ENCODE data around the gene UTP4.

UTP4 gene

GRCh38 chr16:69188716-69189115 is 56.3 kb downstream of the UTP4 start:
- TF ChIP-seq CTCF (conservative IDR thresholded peaks at IDR 0.05; ENCODE audit: low read depth, low read length) = no peak
- DNase-seq (ENCODE audit: low read depth) = no peak
- peak overlapping the region; percentile 86 for H3K4me3 ChIP-seq (ENCODE audit: low read depth, low read length)

GRCh38 chr16:69190046-69190588 is 57.7 kb downstream of the UTP4 start:
- no peak for DNase-seq (ENCODE audit: low read depth)
- TF ChIP-seq CTCF (conservative IDR thresholded peaks at IDR 0.05; ENCODE audit: low read depth, low read length) = no peak
- no peak overlapping the region for H3K4me3 ChIP-seq (ENCODE audit: low read depth, low read length)

GRCh38 chr16:69190598-69190997 is 58.1 kb downstream of the UTP4 start:
- no peak overlapping the region for H3K4me3 ChIP-seq (ENCODE audit: low read depth, low read length)
- no peak for TF ChIP-seq CTCF (conservative IDR thresholded peaks at IDR 0.05; ENCODE audit: low read depth, low read length)
- no peak for DNase-seq (ENCODE audit: low read depth)

- no peak for TF ChIP-seq CTCF (conservative IDR thresholded peaks at IDR 0.05; ENCODE audit: low read depth, low read length)
- no peak overlapping the region for H3K4me3 ChIP-seq (ENCODE audit: low read depth, low read length)
- no peak for DNase-seq (ENCODE audit: low read depth)
Observed at GRCh38 chr16:69191136-69191535, 58.7 kb downstream of the UTP4 start.

- no peak for TF ChIP-seq CTCF (conservative IDR thresholded peaks at IDR 0.05; ENCODE audit: low read depth, low read length)
- no peak for DNase-seq (ENCODE audit: low read depth)
- no peak overlapping the region for H3K4me3 ChIP-seq (ENCODE audit: low read depth, low read length)
Observed at GRCh38 chr16:69193855-69194254, 61.4 kb downstream of the UTP4 start.

GRCh38 chr16:69194488-69194887 is 62.0 kb downstream of the UTP4 start:
- no peak for TF ChIP-seq CTCF (conservative IDR thresholded peaks at IDR 0.05; ENCODE audit: low read depth, low read length)
- DNase-seq (ENCODE audit: low read depth) = no peak
- H3K4me3 ChIP-seq (ENCODE audit: low read depth, low read length) = no peak overlapping the region

GRCh38 chr16:69195369-69196029 is 63.0 kb downstream of the UTP4 start:
- no peak for DNase-seq (ENCODE audit: low read depth)
- H3K4me3 ChIP-seq (ENCODE audit: low read depth, low read length) = no peak overlapping the region
- no peak for TF ChIP-seq CTCF (conservative IDR thresholded peaks at IDR 0.05; ENCODE audit: low read depth, low read length)
